ENCODE data around the gene CFAP206. TPM values are rescaled to one million over a fixed set of nuclear protein-coding genes. Genes with fewer than 3 reads are reported as not detected.
"Not testable (repeated sequence)": the region's sequence is repeated elsewhere in the genome, so short reads cannot be mapped to it uniquely, and the experiment has no call there.

Gene CFAP206
- total RNA-seq, 2 experiments from 2014 or later: not detected

DNA sequence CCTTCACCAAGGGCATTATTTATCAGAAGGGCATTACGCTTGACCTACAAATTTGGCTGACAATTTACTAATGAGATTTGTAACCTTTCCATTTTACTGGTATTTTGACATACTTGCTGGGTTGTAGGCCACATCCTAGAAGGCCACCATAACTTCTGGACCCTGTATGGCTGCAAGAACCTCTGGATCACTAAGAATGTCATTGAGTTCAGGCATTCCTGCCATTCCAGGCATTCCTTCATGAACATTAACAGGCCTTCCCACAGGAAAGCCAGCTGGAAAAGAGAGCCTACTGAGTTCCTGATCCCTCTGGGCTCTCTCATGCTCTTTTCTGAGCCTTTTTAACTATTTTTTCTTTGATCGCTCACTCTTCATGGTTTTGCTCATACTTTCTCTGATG is 36.6 kb downstream of the CFAP206 start:
- CTCF ChIA-PET: no interaction called here
- ATAC-seq: no peak
- H3K9me3 Mint-ChIP-seq (ENCODE audit: low read depth): no peaks in the 10 kb centered on the region
- H3K4me3 Mint-ChIP-seq: no peak overlapping the region
- H3K27me3 Mint-ChIP-seq: peaks cover 12% of the 10 kb centered on the region
- H3K36me3 Mint-ChIP-seq: no peaks in the 10 kb centered on the region
- H3K4me1 Mint-ChIP-seq: no peaks in the 10 kb centered on the region
- no peak for DNase-seq
- no peak overlapping the region for H3K27ac Mint-ChIP-seq

DNA sequence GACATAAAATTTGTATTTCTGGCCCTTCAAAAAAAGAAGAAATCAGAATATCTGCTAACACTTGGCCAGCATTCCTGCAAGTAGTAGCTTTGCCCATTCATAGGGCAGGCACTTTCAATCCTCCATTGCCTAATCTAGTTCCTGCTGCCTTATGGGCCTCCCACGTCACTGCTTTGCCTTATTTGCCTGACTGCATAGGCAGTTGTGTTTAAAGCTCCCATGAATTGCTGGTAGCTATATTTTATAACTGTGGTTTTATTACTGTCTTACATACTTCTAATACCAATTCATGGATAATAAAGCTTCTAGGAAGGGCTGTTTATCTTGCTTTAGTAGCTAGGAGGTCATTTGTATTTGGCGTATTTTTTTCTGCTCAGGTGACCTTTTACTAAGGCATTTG is 57.3 kb downstream of the CFAP206 start:
- Mint-ChIP-seq H3K27me3 (peaks cover 47% of the 10 kb centered on the region), H3K9me3 (ENCODE audit: low read depth) (no peaks in the 10 kb centered on the region), H3K4me3 (no peak overlapping the region), H3K4me1 (no peaks in the 10 kb centered on the region), H3K27ac (no peak overlapping the region), H3K36me3 (no peaks in the 10 kb centered on the region)
- CTCF ChIA-PET: no interaction called here
- ATAC-seq (no peak), DNase-seq (no peak)

DNA sequence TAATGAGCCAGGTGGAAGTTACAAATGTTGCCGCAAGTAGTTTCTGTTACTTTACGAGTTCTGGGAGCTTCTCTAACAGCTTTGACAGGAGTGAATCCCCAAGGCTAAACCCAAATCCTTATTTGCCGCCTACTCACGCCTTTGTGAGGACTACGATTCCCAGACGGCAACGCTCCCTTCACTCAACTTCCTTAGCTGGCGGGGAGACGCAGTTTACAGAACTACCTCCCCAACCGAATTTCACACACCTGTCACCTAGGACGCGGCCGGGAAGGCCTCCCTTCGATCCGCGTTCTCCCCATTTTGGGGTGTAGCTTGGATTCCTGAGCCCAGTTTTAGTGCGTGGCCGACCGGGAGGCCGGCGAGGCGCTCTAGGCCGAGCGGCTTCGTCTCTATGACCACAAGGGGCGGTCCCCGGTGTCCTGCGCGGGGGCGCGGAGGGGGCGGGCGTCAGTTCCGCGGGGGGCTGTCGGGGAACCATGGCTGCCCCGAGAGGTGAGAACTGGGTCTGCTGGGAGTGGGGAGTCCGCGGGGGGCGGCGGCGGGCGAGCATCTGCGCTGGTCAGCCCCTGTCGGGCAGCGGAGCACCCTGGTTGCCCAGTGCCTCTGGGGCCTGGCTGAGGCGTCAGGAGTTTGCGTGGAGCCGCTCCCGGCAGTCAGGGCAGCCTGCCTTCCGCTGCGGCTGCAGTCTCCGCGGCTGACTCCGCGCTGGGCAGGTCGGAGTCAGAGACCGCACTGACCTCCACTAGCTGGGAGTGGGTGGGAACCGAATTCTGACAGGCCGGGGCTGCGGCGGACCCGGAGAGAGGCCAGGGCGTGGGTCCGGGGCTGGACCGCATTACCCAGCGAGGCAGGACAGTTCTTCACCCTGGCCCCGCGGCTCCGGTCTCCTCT is 65.0 kb downstream of the CFAP206 start, which contains the start of gene SLC35A1:
SLC35A1 (plus strand) TSS at position 450 of the 894 bp plus-strand sequence; CDS start at position 480, 30 bp downstream.
- Mint-ChIP-seq H3K27me3 (peaks cover 6% of the 10 kb centered on the region), H3K4me1 (peaks cover 24% of the 10 kb centered on the region), H3K27ac (peak within 1 kb of the TSS; percentile 93), H3K9me3 (ENCODE audit: low read depth) (no peaks in the 10 kb centered on the region), H3K36me3 (no peaks in the 10 kb centered on the region), H3K4me3 (peak within 1 kb of the TSS; percentile 96)
- DNase-seq: peak; percentile 89
- peak; percentile 94 for ATAC-seq
- CTCF ChIA-PET: interaction anchor here (0.7 to 1.2 kb wide), 2 partner anchors 23 to 206 kb away, joined by 3 read pairs; no protein-coding TSS in a partner anchor

DNA sequence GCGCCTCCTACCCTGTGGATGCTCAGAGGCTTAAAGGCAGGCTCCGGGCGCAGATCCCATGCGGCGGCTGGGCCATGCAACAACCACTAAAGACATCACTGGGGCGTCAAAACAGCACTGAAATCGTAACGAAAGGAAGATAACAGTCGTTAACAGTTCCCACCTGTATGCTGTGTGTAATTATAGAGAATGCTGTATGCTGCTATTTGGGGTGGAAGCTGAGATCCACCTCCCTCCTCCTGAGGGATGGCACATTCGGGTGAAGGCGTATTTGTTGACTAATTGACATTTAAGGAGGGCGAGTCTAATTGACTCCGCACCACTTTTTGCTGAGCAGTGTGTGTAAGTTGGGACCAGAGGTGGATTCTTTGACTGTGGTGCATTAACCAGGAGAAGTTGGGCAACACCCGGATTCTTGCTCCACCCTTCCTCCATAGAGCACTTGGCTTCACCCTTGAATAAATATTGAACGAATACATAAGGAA is 65.7 kb downstream of the CFAP206 start:
- DNase-seq: peak; percentile 76
- no peaks in the 10 kb centered on the region for H3K9me3 Mint-ChIP-seq (ENCODE audit: low read depth)
- CTCF ChIA-PET: no interaction called here
- ATAC-seq: no peak
- H3K27me3 Mint-ChIP-seq: peaks cover under 1% of the 10 kb centered on the region
- H3K4me3 Mint-ChIP-seq: peak overlapping the region; percentile 96
- H3K36me3 Mint-ChIP-seq: peaks cover 5% of the 10 kb centered on the region
- H3K27ac Mint-ChIP-seq: peak overlapping the region; percentile 93
- peaks cover 24% of the 10 kb centered on the region for H3K4me1 Mint-ChIP-seq

- H3K4me3 Mint-ChIP-seq: no peak overlapping the region
Measured at GRCh38 chr6:87481931-87482330, 74.2 kb downstream of the CFAP206 start.

DNA sequence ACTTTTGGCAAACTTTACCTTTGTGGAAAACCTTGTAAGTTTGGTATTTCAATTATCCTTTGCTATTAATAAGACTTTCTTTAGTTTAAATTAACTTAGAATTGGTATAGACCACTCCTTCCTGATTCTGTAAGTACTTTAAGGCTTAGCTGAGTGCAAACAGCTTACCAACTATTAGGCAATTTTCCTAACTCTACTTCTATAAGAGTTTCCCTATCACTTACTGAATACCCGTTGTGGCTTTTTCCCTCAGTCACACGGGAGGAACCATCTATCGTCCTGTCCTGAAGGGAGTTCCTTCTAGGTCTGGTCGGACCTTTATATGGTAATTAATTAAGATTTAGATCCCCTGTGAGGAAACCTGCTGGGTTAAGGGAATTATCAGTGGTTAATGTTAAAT is 74.6 kb downstream of the CFAP206 start:
- no peak for ATAC-seq
- CTCF ChIA-PET: no interaction called here

More at GRCh38 chr6:87481931-87482330, 74.2 kb downstream of the CFAP206 start:
- Mint-ChIP-seq H3K36me3 (peaks cover 20% of the 10 kb centered on the region), H3K9me3 (ENCODE audit: low read depth) (no peaks in the 10 kb centered on the region), H3K4me1 (peaks cover 14% of the 10 kb centered on the region), H3K27me3 (no peaks in the 10 kb centered on the region), H3K27ac (no peak overlapping the region)
- CTCF ChIA-PET: no interaction called here
- no peak for DNase-seq
- no peak for ATAC-seq

GRCh38 chr6:87483929-87484328 is 76.2 kb downstream of the CFAP206 start:
- CTCF ChIA-PET: no interaction called here
- Mint-ChIP-seq H3K36me3 (peaks cover 12% of the 10 kb centered on the region), H3K4me1 (peaks cover 14% of the 10 kb centered on the region), H3K4me3 (no peak overlapping the region), H3K27ac (peak overlapping the region; percentile 39), H3K9me3 (ENCODE audit: low read depth) (no peaks in the 10 kb centered on the region), H3K27me3 (no peaks in the 10 kb centered on the region)
- DNase-seq: peak; percentile 66
- peak; percentile 65 for ATAC-seq

More for the DNA sequence above, 74.6 kb downstream of the CFAP206 start:
- no peak for DNase-seq
- H3K27ac Mint-ChIP-seq: no peak overlapping the region
- H3K4me3 Mint-ChIP-seq: no peak overlapping the region
- no peaks in the 10 kb centered on the region for H3K9me3 Mint-ChIP-seq (ENCODE audit: low read depth)
- peaks cover 20% of the 10 kb centered on the region for H3K36me3 Mint-ChIP-seq
- peaks cover 14% of the 10 kb centered on the region for H3K4me1 Mint-ChIP-seq
- H3K27me3 Mint-ChIP-seq: no peaks in the 10 kb centered on the region

- Mint-ChIP-seq H3K27ac (no peak overlapping the region), H3K9me3 (ENCODE audit: low read depth) (no peaks in the 10 kb centered on the region), H3K4me3 (no peak overlapping the region), H3K4me1 (peaks cover 14% of the 10 kb centered on the region), H3K36me3 (peaks cover 11% of the 10 kb centered on the region), H3K27me3 (no peaks in the 10 kb centered on the region)
- ATAC-seq (no peak), DNase-seq (no peak)
- CTCF ChIA-PET: no interaction called here
Measured at GRCh38 chr6:87484491-87484890, 76.7 kb downstream of the CFAP206 start.

DNA sequence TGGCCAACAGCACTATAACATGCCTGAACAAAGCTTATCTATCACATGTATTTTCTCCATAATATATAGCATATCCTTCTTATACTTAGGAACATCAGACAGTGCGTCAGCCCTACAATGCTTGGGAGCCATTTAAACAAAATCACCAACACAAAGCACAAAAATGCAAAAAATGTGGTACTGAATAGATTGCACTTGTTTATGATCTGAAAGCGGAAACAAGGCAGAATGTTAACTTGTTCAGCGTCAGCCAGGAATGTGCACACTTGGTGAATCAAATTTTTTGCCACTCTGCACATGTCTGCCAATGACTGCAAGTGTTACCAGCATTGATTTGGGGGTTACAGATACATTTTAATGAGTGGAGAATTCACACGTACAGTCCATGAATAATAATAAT is 79.8 kb downstream of the CFAP206 start:
- H3K4me1 Mint-ChIP-seq: peaks cover 14% of the 10 kb centered on the region
- H3K9me3 Mint-ChIP-seq (ENCODE audit: low read depth): no peaks in the 10 kb centered on the region
- ATAC-seq (no peak), DNase-seq (no peak)
- no peaks in the 10 kb centered on the region for H3K27me3 Mint-ChIP-seq
- H3K4me3 Mint-ChIP-seq: no peak overlapping the region
- H3K36me3 Mint-ChIP-seq: peaks cover 11% of the 10 kb centered on the region
- H3K27ac Mint-ChIP-seq: no peak overlapping the region
- CTCF ChIA-PET: no interaction called here

DNA sequence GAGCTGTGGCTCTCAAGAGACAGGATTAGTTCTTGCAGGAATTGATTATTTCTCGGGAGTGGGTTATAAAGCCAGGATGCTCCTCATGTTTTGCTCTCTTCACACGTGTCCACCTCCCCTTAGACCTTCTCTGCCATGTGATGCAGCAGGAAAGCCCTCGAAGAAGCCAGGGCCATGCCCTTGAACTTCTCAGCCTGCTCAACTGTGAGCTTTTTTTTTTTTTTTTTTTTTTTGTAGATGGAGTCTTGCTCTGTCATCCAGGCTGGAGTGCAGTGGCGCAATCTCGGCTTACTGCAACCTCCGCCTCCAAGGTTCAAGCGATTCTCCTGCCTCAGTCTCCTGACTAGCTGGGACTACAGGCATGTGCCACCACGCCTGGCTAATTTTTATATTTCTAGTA is 81.6 kb downstream of the CFAP206 start:
- H3K4me3 Mint-ChIP-seq; CTCF ChIA-PET; H3K27me3 Mint-ChIP-seq; H3K27ac Mint-ChIP-seq; DNase-seq; ATAC-seq; H3K9me3 Mint-ChIP-seq (ENCODE audit: low read depth); H3K4me1 Mint-ChIP-seq: not testable (repeated sequence)
- peaks cover 13% of the 10 kb centered on the region for H3K36me3 Mint-ChIP-seq

- CTCF ChIA-PET: interaction anchor here (0.6 to 1.1 kb wide), 2 partner anchors 9 to 316 kb away, joined by 3 to 5 read pairs; no protein-coding TSS in a partner anchor
- Mint-ChIP-seq H3K36me3 (peaks cover 14% of the 10 kb centered on the region), H3K27me3 (no peaks in the 10 kb centered on the region), H3K9me3 (ENCODE audit: low read depth) (no peaks in the 10 kb centered on the region), H3K27ac (no peak overlapping the region), H3K4me1 (peaks cover 2% of the 10 kb centered on the region), H3K4me3 (no peak overlapping the region)
- DNase-seq (no peak), ATAC-seq (no peak)
Measured at GRCh38 chr6:87494761-87495422, 87.1 kb downstream of the CFAP206 start.

DNA sequence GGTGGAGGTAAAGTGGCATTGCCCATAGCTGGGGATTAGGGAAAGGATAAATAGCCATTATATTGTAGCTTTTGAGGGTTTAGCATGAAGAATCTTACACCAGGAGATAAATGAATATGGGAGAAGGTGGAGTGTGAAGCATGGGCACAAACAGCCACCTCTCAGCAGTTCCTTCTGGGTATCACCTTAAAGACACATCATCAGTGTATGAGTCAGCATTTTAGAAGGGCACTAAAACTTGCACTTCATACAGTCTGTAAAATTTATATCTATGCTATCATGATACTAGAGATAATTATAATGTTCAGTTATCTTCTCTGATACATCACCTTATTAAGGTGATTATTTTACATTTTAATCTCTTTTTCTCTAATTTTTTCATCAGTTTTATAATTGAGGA is 90.3 kb downstream of the CFAP206 start:
- H3K27ac Mint-ChIP-seq: no peak overlapping the region
- peaks cover 19% of the 10 kb centered on the region for H3K36me3 Mint-ChIP-seq
- no peaks in the 10 kb centered on the region for H3K27me3 Mint-ChIP-seq
- ATAC-seq (no peak), DNase-seq (no peak)
- no peaks in the 10 kb centered on the region for H3K9me3 Mint-ChIP-seq (ENCODE audit: low read depth)
- peaks cover 2% of the 10 kb centered on the region for H3K4me1 Mint-ChIP-seq
- CTCF ChIA-PET: no interaction called here
- H3K4me3 Mint-ChIP-seq: no peak overlapping the region

DNA sequence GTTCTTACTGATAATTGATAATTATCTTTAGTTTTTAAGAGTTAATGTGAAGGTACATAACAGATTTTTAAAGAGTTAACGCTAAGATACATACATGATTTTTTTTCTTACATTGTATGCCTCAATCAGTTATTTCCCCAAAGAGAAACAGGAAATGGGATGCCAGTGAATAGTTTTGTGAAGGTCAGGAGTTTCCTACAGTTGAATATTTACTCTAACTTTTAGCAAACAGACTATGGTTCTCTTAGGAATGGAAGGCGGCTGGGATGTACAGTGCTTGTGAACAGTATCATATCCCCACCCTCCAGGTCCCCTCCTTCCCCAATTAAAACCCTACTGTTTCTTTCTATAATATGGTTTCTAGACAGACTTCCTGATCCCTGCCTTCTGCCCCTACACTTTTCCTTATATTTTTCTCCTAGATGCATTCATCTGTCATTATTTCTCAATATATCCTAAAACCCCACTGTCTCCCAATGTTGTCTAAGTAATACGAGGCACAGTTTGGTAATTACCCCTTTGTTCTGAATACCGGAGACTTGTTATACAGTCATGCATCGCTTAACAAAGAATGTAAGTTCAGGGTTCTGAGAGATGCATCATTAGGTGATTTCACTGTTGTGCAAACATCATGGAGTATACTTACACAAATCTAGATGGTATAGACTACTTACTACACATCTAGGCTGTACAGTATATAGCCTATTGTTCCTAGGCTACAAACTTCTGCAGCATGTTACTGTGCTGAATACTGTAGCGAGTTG is 94.2 kb downstream of the CFAP206 start:
- no peak overlapping the region for H3K4me3 Mint-ChIP-seq
- H3K36me3 Mint-ChIP-seq: peaks cover 28% of the 10 kb centered on the region
- ATAC-seq (no peak), DNase-seq (no peak)
- no peaks in the 10 kb centered on the region for H3K9me3 Mint-ChIP-seq (ENCODE audit: low read depth)
- CTCF ChIA-PET: no interaction called here
- no peaks in the 10 kb centered on the region for H3K27me3 Mint-ChIP-seq
- H3K27ac Mint-ChIP-seq: no peak overlapping the region
- peaks cover 10% of the 10 kb centered on the region for H3K4me1 Mint-ChIP-seq
